GM21737 (cell line): Measurements from ENCODE around the gene TNPO3.
"Not testable (repeated sequence)": the region's sequence is repeated elsewhere in the genome, so short reads cannot be mapped to it uniquely, and the experiment has no call there.

Source experiments
- ATAC-seq: cut with Tn5 transposase; IDR thresholded peaks from one replicate; pipeline ENCODE4 v1.9.1; 2021; ENCODE audit warnings: mild to moderate bottlenecking, moderate library complexity; ENCODE audit not compliant: unreplicated experiment

TNPO3 gene

GRCh38 chr7:128963327-128963757 lies 91.6 kb downstream of the TNPO3 start:
- ATAC-seq = peak; percentile 59

GRCh38 chr7:128962899-128963298 lies 92.0 kb downstream of the TNPO3 start:
- peak; percentile 24 for ATAC-seq

GRCh38 chr7:128961030-128961659 lies 93.8 kb downstream of the TNPO3 start:
- no peak for ATAC-seq

GRCh38 chr7:128959296-128959695 lies 95.6 kb downstream of the TNPO3 start:
- no peak for ATAC-seq

- ATAC-seq = no peak
Measured at GRCh38 chr7:128955981-128956380, 98.9 kb downstream of the TNPO3 start.

GRCh38 chr7:128954830-128955802 lies 99.8 kb downstream of the TNPO3 start:
- ATAC-seq = peak; percentile 68

GRCh38 chr7:128954150-128954549 lies 100.8 kb downstream of the TNPO3 start:
- ATAC-seq = no peak

GRCh38 chr7:128951296-128951695 lies 103.6 kb downstream of the TNPO3 start:
- no peak for ATAC-seq

GRCh38 chr7:128948976-128949760 lies 105.7 kb downstream of the TNPO3 start:
- ATAC-seq = no peak

- no peak for ATAC-seq
Measured at GRCh38 chr7:128948312-128948973, 106.5 kb downstream of the TNPO3 start.

GRCh38 chr7:128947854-128948253 lies 107.1 kb downstream of the TNPO3 start:
- no peak for ATAC-seq

- ATAC-seq = no peak
Measured at GRCh38 chr7:128946936-128947830, 107.7 kb downstream of the TNPO3 start.

GRCh38 chr7:128945668-128946366 lies 109.1 kb downstream of the TNPO3 start:
- no peak for ATAC-seq

GRCh38 chr7:128944487-128945236 lies 110.2 kb downstream of the TNPO3 start:
- no peak for ATAC-seq

- not testable (repeated sequence) for ATAC-seq
Measured at GRCh38 chr7:128943251-128943650, 111.7 kb downstream of the TNPO3 start.

GRCh38 chr7:128941946-128942526 lies 112.9 kb downstream of the TNPO3 start:
- no peak for ATAC-seq

- ATAC-seq = no peak
Measured at GRCh38 chr7:128941323-128941890, 113.5 kb downstream of the TNPO3 start.
